ENCODE data around the gene GNB1L. TPM values are rescaled to one million over a fixed set of nuclear protein-coding genes. Genes with fewer than 3 reads are reported as not detected.

GNB1L gene
- total RNA-seq, 1 experiment from 2014 or later: 11.9 TPM

GRCh38 chr22:19761725-19762567, 92.7 kb downstream of the GNB1L start:
- DNase-seq (ENCODE audit: low read depth): no peak

DNA sequence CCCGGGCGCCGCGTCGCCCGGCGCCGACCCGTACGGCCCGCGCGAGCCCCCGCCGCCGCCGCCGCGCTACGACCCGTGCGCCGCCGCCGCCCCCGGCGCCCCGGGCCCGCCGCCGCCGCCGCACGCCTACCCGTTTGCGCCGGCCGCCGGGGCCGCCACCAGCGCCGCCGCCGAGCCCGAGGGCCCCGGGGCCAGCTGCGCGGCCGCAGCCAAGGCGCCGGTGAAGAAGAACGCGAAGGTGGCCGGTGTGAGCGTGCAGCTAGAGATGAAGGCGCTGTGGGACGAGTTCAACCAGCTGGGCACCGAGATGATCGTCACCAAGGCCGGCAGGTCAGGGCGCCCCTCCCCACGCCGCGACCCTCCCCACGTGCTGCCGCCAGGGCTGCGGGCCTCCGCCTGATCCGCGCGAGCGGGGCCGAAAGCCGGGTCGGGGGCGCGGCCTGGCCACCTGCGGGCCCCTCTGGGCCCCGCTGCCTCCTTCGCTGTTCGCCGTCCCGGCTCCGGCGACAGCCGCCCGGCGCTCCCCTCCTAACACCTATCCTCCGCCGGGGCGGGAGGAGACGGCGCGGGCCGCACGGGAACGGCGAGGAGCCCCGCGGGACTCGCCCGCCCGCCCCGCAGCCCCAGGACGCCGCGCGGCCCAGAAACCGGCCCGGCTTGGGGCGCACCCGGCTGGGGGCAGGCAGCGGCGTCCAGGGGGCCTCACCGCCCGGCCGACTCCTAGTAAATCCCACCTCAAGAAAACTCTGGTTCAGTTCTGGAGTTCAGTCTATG, 93.5 kb downstream of the GNB1L start:
- DNase-seq (ENCODE audit: low read depth): no peak

DNA sequence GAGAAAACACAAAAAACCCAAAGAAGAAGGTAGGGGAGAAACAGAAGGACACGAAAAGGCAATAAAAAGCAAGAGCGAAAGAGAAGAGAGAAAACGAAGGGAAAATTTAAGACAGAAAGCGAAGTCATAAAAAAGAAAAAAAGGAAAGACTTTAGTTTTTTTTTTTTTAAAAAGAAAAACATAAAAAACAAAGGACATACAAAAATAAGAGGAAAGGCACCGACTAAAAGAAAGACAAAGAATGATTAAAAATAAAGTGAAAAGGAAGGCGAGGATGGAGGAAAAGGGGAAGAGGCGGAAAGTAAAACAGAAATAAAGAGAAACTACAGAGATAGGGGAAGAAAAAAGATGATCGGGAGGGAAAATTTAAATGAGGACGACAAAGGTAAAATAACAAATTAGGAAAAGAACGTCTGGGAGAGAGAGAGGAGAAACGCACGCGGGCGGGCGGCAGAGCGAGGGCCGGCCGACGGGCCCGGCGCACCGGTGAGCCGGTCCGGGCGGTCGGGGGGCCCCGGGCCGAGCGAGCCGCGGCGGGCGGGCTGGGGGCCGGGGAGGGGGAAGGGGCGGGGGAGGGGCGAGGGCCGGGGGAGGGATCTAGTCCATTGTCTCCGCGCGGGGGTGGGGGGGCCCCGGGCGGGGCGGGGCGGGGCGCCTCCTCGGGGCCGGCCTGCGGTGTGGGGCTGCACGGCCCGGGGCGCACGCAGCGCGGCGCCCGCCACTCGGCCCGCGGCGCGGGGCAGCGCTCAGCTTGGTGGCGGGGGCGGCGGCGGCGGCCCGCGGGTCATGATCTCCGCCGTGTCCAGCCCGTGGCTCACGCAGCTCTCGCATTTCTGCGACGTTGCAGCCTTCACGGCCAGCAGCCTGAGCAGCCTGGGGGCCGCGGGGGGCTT, 94.4 kb downstream of the GNB1L start, which contains the start of gene TBX1:
TSS of gene TBX1 (plus strand) at position 721 of the 893 bp plus-strand sequence. CDS start at position 787, 66 bp downstream.
- no peak for DNase-seq (ENCODE audit: low read depth)

DNA sequence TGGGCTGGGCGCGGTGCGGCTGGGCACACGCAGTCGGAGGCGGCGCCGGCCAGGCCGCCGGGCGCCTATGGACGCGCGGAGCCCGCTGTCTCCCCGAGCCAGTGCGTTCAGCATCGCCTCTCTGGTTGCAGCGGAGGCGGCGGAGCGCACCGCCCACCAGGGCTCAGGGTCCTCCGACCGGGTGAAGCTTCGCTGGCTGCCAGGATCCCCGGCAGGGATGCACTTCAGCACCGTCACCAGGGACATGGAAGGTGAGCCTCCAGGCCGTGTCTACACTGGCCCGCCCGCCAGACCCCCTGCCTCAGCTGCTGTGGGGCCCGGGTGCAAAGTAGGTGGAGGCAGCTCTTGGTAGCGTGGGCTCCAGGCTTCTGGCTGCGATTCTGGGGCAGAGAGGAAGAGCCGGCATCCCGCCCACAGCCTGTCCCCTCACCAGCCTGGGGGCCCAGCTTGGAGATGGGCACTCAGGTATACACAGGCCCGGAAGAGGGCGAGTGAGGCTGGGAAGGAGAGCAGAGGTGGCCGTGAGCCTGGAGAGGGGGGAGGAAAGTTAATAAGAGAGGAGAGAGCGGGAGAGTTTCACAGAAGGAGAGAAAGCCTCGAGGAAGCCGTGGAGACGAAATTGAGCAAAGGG, 95.1 kb downstream of the GNB1L start:
- DNase-seq (ENCODE audit: low read depth): no peak

DNA sequence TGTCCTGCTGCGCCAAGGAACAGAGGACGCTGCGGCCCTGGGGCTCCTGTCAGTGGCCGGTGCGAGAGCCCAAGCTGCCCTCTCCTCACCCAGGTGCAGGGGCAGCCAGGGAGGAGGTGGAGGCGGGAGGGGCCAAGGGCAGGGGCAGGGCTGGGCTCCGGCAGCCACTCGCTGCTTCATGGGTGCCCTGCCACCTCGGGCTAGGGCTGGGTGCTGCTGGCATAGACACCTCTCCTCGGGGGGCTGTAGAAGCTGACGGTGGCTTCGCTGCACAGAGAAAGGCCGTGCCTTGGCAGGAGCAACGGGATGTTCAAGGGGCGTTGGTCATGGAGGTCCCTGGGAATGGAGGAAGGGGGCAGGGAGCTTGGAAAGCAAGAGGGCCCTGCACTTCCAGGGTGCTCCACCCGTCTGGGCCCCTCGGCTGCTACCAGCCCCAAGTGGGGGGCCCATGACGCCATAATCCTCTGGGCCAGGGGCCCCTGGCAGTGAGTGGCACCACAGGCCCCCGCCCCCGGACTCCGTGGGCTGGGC, 95.7 kb downstream of the GNB1L start:
- no peak for DNase-seq (ENCODE audit: low read depth)

GRCh38 chr22:19757985-19758895, 96.4 kb downstream of the GNB1L start:
- no peak for DNase-seq (ENCODE audit: low read depth)

DNA sequence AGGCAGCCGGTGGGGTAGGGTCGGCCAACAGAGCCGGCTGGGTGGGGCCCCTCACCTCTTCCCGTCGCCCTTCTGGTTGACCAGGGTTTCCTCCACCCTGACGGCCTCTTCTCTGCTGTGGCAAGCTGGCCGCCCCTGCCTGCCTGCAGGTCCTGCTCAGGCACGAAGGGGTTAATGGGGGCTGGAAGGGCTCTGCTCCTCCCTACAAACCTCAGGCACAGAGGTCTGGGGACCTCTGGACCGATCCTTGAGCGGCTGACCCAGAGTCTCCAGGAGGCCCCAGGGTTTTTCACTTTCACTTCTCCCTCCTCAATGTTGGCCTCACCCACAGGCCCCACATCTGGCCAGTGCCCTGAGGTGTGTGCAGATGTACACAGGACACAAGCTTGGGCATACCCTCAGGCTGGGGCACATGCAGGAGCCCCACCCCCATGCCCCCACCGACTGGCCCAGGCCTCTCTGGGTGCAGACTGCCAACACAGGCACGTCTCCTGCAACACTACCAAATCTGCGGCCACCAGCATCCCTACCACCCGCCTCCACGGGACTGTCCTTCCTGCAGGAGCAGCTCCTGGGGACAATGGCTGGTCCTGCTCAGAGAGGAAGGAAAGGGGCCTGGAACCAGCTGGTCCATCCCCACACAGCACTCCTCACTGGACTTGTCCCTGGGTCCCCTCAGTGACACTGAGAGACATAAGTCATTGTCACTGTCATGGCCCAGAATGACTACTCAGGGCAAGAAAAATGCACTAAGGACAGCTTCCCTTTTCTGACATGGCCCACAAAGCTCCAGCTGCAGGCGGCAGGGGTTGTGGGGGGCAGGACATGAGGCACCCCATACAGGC, 97.3 kb downstream of the GNB1L start:
- peak; percentile 41 for DNase-seq (ENCODE audit: low read depth)

DNA sequence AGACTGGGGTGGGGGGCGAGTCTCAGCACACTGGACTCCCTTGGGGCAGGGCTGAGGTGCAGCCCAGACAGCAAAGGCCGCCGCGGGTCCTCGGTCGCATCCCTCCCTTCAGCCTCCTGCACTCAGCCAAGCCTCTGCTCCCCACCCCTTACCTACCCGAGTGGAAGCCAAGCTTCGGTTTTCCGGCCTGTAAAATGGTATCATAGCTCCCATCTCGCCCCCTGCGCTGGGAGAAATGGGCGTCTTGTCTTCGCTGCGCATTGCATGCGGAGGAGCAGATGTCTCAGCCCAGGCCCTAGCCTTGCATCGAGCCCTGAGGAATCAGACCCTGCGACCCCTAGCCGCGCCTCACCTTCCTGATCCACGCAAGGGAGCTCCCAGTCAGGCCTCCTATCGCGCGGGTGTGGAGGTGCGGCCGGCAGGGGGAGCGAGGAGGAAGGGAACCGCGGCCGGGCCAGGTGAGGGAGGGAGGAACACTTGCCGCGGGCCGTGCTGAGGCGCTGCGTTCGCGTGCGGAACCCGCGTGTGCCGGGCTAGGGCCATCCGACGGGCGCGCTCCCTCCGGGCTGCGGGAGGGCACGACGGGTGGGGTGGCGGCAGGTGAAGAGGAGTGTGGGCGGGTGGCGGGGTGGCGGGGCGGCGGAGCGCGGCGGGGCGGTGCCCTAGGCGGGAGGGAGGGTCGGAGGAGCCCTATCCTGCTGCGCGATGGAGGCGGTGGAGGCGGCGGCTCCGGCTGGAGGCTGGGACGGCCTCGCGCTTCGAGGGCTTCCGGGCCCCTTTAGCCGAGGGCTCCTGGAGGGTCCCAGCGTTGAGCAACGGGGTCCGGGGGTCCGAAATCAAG, 98.2 kb downstream of the GNB1L start:
- DNase-seq (ENCODE audit: low read depth): peak; percentile 27

GRCh38 chr22:19755722-19756287, 98.9 kb downstream of the GNB1L start:
- no peak for DNase-seq (ENCODE audit: low read depth)

- DNase-seq (ENCODE audit: low read depth): no peak
These were observed 99.4 kb downstream of the GNB1L start for GRCh38 chr22:19755145-19755710.

DNA sequence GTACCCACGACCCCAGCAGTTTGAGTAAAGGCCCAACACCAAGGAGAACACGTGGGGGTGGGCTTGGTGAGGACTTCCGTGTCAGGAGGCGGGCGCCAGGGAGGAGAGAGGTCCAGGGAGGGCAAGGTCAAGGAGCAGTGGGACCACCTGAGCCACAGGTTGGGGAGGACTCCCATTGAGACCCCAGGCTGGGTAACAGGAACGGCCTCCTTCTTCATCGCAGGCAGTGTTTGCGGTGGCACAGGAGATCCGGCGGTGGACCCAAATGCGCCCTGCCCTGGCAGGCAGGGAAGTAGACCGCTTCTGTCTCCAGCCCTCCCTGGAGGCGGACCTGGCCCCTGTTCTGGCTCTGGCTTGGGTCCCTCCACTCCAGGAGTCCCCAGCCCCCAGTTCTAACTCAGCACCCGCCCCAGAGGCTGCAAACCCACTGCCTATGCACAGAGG, 100.0 kb downstream of the GNB1L start:
- no peak for DNase-seq (ENCODE audit: low read depth)

GRCh38 chr22:19753996-19754700, 100.5 kb downstream of the GNB1L start:
- DNase-seq (ENCODE audit: low read depth): no peak

DNA sequence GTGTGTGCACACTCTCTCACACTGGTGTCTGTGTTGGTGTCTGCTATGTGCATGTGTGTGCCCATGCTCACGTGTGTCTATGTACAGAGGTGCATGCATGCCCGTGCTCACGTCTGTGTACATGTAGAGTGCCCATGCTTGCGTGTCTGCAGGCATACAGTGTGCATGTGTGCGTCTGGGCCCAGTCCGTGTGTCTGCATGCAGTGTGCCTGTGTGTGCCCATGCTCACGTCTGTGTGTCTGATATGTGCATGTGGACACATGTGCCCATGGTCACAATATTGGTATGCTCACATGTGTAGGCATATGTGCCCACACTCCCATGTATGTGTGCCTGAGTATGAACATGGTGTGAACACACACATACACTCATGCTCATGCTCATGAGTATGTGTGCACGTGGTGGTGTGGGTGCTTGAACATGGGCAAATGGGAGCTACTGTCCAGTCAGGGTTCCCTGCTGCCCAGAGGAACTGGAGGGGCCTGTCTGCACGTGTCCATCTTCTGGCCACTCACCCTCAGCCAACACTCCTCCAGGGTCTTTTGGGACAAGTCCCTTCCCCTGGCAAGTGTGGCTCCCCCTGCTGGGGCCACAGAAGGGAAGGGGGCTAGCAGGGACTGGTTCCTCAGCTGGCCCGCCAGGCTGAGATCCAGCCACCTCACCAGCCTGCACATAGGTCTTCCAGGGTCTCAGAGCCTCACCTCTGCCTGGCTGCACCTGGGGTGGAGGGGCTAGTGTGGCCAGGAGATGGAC, 101.4 kb downstream of the GNB1L start:
- DNase-seq (ENCODE audit: low read depth): no peak

DNA sequence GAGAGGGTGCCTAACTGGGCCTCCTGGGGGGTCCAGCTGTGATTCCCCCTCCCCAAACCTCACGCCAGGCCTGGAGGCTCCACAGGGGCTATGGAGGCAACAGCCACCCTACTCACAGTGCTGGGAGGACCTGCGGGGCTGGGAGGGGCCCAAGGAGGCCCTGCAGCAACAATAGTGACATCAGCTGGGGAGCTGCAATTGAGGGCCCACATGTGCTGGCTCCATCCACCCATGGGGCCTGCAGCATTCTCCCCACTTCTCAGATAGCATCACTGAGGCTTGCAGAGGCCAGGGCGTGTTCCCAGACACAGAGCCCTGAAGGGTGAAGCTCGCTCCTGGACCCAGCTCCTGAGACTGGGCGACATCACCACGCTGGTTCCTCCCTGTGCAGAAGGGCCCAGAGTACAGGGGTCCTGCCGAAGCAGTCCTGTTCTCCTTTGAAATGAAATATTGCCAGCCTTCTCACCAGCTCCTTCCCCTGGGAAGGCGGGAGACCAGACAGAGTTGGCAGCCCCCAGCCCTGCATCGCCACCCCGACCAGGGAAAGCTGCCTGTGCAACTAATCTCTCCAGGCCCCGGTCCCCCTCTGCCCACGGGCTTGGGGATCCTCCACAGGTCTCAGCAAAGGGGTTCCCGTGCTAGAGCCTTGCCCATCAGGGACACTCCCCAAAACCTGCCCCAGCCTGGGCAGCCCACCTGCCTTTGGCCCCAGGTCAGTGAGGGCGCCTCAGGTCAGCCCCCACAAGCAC, 103.0 kb downstream of the GNB1L start:
- no peak for DNase-seq (ENCODE audit: low read depth)

Data from RPMI7951 (cell line).